Medulla oblongata (tissue), 1 donor: ENCODE results near the gene SLC25A25.
"Not testable (repeated sequence)": the region's sequence is repeated elsewhere in the genome, so short reads cannot be mapped to it uniquely, and the experiment has no call there.

Source experiments
- DNase-seq: peaks from one replicate; pipeline ENCODE4 v3.0.0-alpha.2; 2015; ENCODE audit errors: extremely low spot score

Gene SLC25A25

GRCh38 chr9:128051932-128052709, 15.9 kb upstream of the SLC25A25 start:
- no peak for DNase-seq

DNA sequence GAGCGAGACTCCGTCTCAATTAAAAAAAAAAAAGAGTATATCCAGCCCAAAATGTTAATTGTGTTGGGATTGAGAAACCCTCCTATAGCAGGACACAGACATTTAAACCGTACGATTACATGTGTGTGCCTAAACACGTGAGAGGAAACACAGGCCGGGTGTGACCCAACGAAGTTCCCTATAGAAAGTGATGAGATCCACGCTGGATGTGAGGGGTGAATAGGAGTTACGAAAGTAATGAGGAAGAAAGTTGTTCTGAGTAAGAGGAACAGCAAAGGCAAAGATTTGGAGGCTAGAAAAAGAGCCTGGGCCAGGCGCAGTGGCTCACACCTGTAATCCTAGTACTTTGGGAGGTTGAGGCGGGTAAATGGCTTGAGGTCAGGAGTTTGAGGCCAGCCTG, 14.5 kb upstream of the SLC25A25 start:
- DNase-seq = peak; percentile 85

- DNase-seq = no peak
Measured at GRCh38 chr9:128054087-128054486, 13.9 kb upstream of the SLC25A25 start.

- peak; percentile 59 for DNase-seq
Measured at GRCh38 chr9:128055344-128056040, 12.5 kb upstream of the SLC25A25 start.

DNA sequence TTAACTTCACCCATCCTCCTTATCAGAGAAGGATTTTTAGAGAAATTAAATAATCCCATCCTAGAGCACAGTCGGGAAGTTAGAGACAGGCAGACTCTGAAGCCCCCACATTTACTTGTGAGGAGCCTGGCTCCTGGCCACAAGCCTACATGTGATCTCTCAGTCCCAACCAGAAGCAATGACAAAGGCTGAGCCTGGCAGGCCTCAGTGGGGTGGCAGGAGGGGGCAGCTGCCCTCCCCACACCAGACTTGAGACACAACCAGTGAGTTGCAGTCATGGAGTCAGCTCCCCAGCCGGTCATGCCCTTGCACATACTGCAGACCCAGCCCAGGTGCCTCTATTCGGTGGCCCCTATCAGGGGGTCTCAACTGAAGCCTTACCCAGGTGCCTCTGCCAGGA, 11.9 kb upstream of the SLC25A25 start:
- DNase-seq = peak; percentile 48

DNA sequence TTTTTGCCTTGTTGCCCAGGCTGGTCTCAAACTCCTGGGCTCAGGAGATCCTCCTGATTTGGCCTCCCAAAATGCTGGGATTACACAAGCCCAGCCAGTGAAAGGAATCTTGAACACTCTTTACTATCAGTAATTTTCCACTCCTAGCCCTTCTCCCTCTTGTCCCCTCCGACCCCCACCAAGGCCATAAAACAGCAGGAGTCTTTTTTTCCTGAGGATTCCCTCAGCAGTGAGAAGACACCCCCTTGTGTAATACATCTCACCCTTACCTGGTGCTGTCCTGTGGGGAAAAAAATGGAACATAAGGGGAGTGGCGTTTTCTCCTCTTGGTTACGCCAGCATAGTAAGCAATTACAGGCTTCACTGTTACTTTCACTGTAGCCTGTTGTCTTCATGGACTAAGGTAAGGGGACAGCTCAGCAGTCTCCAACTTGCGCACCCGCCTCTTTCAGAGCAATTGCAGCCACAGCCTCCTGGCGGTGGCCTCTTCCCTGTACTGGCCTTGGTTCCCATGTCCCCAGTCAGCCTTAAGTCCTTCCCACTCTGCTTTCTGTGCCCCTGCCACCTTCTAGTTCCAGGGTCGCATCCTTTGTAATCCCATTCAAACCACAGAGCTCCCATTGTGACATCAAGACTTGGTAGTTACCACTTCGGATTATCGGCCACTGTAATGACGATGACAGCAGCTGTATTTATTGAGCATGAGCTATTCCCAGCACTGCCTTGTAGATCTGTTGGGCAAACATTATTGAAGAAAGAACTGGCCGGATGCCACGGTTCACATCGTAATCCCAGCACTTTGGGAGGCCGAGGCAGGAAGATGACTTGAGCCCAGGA, 10.9 kb upstream of the SLC25A25 start:
- no peak for DNase-seq

DNA sequence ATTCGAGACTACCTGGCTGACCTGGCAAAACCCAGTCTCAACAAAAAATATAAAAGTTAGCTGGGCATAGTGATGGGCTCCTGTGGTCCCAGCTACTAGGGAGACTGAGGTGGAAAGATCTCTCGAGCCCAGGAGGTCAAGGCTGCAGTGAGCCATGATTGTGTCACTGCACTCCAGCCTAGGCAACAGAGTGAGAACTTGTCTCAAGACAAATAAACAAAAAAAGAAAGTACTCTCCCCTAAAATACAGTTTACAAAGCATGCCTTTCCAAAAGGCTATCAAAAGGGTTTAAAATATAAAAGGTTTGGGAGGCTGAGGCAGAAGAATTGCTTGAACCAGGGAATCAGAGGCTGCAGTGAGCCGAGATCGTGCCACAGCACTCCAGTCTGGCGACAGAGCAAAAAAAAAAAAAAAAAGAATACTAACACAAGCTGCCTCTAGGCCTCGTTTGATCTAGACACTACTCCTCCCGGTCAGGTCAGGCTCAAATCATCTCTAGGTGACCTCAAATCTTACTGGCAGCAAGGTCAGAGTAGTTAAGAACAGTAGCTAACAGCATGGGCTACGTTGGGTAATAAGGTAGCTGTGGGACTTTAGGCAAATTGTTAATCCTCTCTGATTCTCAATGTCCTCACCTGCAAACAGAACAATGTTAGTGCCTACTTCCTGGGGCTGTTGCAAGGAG, 10.2 kb upstream of the SLC25A25 start:
- no peak for DNase-seq

DNA sequence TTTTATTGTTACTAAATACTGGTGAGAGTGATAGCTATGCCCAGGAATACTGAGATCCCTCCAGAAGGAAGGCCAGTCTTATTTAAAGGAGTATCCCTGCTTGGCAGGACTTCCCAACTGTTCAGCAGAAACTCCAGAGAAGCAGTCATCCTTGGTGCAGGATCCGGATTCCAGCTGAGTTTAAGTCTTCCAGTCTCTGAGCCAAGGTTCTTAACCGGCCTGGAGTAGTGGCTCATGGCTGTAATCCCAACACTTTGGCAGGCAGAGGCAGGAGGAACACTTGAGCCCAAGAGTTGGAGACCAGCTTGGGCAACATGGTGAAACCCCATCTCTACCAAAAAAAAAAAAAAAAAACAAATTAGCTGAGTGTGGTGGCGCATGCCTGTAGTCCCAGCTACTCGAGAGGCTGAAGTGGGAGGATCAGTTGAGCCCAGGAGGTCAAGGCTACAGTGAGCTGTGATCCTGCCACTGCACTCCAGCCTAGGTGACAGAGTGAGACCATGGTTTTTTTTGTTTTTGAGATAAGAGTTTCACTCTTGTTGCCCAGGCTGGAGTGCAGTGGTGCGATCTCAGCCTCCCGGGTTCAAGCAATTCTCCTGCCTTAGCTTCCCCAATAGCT, 8.6 kb upstream of the SLC25A25 start:
- no peak for DNase-seq

DNA sequence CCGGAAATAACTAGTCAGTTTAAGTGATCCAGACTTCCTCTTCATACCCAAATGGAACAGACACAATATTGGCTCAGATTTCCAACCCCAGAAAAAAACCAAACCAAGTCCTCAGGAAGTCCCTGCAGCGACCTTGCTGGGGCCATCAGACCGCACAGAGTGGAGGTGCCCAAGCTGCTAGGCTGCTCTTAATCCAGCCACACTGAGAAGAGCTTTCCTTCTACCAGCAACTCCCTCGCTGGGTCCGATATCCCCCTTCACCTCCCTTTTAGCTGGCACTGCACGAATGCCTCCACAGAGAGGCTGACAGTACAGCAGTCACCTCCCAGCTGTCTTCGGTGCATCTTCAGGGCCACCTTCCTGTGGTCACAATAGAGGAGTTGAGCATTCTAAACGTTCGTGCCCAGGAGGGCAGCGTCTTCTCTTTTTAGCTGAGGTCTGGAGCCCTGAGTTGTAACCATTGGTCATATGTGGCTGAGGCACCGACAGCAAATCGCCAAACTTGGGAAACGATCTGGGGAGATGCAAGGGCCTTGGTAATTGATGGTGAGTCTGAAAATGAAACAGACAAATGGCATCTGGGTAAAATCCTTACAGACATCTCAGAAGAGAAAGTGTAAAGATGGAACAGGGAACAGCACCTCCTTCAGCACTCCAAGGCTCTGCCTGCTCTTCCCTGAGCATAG, 6.6 kb upstream of the SLC25A25 start:
- DNase-seq = no peak

- DNase-seq = no peak
Measured at GRCh38 chr9:128062279-128062678, 5.8 kb upstream of the SLC25A25 start.

DNA sequence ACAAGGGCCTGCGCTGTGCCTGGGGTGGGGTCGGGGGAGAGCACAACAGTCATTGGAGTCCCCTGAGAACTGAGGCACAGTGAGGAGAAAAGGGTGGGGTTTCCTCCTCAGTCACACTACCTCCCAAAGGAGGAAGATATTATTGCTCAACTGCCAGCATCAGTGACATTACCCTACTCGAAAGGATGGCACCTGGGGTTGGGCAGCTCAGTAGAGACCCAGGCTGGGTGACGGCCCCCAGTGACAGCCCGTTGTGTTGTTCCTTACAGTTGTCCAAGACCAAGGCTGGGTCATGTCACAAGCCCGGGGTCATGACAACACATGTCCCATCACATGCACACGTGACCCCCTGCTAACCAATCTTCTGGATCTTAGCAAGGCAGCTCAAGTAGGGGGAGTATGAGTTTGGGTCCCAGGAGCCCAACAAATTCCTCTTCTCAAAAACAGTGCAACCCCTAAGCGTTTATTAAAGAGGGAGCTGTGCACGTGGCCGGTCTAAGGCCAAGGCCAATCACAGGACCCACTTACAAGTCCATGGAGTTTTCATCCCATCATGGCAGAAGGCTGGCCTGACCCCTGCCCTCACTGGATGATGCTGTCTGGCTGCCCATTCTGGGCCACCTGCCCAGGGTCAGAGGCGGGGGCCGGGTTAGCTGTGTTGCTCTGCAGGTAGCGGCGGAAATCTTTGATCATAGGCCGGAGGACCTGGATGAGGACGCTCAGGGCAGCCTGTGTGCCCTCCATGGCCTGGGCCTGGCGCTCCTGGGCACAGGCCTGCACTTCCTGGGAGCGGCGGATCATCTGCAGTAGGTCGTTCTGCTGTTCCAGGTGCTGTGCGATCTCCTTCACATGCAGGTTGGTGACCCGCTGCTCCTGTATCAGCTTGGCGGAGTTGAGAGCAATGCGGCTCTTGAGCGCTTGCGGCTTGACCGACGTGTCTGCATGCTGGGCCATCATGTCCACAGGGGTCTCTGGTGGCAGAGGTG, 4.9 kb upstream of the SLC25A25 start:
- DNase-seq = no peak

DNA sequence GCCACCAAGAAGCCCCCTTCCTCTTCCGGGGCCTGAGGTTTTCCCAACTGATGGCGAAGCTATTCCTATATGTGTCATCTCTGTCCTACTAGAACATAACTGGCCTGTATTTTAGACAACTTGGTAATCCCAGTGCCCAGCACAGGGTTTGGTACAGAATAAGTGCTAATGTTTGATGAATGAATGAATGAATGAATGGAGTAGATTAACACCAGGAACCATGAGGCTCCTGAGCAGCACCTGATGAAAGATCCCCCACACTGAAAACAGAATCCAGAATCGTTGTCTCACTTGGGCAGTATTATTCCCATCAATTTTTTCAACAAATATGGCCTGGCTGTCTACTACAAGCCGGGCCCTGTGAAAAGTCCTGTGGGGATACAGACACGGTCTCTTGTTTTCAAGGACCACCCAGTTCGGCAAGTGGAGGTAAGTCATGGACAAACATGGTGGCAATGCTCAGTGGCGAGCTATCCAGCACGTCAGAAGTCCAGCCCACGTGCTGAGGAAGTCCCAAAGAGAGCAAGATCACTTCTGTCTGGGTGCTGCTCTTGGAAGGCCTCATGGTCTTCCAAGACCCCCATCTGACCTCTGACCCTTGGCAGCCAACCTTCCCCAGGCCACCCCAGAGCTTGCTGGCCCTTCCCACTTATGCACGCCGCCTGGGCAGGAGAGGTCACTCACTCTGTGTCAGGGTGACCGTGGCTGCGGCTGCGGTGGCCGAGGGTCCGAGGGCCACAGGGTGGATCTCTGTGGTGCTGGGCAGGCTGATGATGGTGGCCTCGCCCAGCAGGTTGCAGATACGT, 1.9 kb upstream of the SLC25A25 start:
- DNase-seq = no peak

DNA sequence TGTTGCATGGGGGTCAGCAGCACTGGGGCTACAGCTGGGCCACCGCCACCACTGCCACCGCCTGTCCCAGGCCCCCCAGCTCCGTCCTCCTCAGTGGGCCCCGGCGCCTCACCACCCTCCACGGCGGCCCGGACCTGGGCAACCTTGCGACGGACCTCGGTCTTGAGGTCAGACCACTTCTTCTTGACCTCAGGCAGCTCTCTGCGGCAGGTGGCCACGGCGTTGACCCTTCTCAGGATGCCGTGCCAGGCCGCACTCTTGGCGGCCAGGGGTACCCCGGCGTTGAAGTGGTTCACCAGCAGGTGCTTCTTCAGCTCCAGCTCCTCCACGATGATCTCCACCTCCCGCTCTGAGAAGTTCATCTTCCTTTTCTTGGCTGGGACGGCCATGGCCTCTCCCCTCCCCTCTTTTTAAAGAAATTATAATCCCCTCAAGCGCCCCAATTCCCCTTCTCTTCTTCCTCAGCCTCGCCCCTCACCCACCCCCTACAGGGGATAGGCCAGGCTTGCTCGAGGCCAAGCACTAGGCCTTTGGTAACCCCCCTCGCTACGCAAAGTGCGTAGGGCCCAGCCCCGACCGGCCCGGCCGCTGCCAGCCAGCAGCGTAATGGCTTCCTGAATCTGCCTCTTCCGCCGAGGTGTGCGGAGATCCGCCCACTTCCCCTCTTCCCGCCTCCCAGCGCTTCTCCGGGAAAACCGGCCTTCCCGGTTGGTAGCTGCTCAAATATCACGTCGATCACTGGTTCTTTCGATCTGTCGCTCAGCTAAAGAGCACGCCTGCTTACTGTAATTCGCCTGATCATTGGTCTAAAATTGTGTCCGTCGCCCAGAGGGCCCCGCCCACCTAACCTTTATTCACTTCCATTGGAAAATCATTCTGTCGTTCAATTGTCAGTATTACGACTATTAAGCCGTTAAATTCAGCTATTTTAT, 1.1 kb upstream of the SLC25A25 start, which contains the start of gene NAIF1:
NAIF1 (minus strand) TSS at position 608 of the 932 bp plus-strand sequence; CDS start at position 389, 219 bp downstream.
- DNase-seq = peak; percentile 100

DNA sequence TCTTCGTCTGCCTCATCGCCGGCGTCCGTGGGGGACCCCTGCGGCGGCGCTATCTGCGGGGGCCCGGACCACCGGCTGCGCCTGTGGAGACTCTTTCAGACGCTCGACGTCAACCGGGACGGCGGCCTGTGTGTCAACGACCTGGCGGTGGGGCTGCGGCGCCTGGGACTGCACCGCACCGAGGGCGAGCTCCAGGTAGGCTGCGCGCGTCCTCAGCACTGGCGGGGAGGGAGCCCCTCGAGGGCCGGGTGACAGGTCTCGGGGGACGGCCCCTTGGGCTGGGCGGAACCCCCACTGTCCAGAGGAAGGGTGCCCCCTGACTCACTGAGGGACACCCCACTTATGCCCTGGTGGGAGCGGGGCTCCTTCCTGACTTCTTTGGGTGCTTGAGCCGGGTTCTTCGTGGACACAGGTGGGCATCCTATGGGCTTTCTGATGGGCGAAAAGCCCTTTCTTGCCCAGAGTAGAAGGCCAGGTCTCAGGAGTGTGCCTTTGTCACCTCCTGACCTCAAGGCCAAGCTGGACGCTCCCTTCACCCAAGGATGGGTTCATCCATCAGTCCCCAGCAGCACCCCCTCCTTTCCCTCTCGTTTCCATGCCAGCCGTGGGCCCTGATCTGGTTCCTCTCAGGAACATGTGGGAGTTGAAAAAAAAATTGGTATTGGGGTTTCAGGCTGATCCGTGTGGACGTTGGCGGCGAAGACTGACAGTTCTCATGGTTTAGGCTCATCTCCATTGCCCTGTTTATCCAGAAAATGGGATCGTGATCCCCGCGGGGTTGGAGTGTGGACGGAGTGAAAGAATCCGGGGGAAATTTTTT, 564 bp downstream of the SLC25A25 start:
- DNase-seq = peak; percentile 34

DNA sequence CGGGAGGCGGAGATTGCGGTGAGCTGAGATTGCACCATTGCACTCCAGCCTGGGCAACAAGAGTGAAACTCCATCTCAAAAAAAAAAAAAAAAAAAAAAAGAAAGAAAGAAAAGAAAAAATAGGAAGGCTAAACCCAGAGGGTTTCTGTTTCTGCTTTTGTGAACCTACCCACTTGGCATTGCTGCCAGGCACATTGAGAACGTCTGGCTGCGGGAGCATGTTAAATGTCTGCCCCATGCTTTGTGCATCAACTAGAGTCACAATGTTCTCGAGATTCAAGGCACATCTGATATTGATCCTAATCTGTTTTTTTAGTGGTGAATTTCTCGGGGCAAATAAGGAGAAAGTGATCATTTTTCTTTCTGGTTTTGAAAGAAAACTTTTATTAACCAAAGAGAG, 2.8 kb downstream of the SLC25A25 start:
- peak; percentile 59 for DNase-seq

DNA sequence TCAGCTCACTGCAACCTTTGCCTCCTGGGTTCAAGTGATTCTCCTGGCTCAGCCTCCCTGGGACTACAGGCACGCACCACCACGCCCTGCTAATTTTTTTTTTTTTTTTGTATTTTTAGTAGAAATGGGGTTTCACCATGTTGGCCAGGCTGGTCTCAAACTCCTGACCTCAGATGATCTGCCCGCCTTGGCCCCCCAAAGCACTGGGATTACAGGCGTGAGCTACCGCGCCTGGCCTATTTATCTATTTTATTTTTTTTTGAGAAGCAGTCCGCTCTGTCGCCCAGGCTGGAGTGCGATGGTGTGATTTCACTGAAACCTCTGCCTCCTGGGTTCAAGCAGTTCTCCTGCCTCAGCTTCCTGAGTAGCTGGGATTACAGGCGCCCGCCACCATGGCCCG, 3.4 kb downstream of the SLC25A25 start:
- not testable (repeated sequence) for DNase-seq
